SKM-1 treated with dmso at 0.1 percent for 144 hours (cell line): ENCODE measurements around the gene ZCCHC7.

Source experiments
- DNase-seq: peaks from one replicate; lab custom pipeline; 2025; ENCODE audit not compliant: unreplicated experiment; lab: John Stamatoyannopoulos, UW

Gene ZCCHC7

GRCh38 chr9:37370968-37371563 is 250.7 kb downstream of the ZCCHC7 start:
- peak; percentile 23 for DNase-seq

GRCh38 chr9:37371565-37372464 is 251.4 kb downstream of the ZCCHC7 start:
- no peak for DNase-seq

GRCh38 chr9:37372839-37373238 is 252.5 kb downstream of the ZCCHC7 start:
- DNase-seq, result no peak

DNA sequence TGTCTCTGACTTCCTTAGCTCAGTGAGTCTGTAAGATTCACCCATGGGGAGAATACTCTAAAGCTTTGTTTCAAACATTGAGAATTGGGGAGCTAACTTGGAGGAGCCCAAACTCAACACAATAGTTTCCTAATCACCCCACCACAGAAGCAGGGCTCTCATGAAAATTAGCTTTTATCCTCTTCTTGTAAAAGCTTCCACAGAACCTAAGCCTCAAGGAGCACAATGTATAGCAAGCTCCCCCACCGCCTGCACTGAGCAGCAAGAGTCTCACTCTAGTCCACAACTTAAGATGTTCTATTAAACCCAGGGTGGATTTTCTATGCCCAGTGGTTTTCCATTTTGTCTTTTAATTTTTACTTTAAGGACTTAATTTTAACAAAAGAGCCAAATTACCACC is 253.2 kb downstream of the ZCCHC7 start:
- DNase-seq, result no peak

- no peak for DNase-seq
These were observed 254.5 kb downstream of the ZCCHC7 start for GRCh38 chr9:37374892-37375291.

DNA sequence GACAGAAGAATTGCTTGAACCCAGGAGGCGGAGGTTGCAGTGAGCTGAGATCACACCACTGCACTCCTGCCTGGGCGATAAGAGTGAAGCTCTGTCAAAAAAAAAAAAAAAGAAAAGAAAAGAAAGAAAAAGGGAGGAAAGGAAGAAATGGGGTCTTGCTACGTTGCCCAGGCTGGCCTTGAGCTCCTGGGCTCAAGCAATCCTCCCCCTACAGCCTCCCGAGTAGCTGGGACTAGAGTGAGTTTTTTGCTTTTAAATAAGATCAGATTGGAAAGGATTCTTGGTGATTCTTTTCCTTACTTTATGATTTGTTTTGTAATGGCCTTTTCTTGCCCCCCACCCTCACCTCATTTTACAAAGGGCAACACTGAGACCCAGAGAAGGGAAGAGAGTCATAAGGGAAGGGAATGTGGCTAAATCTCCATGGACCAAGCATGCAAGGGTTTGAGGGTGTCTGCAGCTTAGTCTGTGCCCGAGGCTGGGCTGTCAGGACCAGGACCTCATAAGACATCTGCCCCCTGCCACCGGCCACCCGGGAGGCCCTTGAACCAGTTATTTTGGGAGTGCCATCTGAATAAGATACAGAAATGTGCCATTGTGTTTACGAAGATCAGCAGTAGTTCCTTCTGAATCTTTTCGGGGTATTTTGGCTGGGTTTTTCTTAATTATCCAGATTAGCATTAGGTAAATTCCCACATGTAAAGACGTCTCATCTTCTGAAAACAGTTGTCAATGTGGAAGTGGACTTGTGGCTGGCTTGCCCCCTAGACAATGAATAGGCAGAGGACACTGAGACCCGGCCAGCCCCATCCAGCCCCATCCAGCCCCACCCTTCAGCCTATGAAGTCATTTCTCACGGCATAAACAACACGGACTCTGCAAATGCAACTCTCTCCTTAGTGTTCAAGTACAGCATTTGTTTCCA is 257.6 kb downstream of the ZCCHC7 start:
- DNase-seq, result no peak

DNA sequence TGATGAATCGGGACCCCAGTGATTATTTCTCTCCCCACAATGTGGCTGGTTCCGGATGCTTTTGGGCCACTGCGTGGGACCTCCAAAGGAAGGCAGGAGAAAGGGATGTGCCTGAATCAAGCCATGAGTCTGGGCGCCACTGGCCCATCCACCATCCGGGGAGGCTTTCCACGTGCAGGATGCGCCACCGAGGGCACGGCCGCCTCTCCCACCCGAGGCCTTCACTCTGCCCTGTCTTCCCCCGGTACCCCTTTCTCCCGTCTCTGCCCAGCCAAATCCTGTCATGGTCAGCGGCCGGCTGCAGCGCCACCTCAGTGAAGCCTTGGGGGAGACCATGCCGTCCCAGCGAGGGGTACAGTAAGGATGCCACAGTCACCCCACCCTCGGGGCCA is 258.2 kb downstream of the ZCCHC7 start:
- no peak for DNase-seq

GRCh38 chr9:37379835-37380234 is 259.5 kb downstream of the ZCCHC7 start:
- no peak for DNase-seq

- DNase-seq, result no peak
These were observed 260.2 kb downstream of the ZCCHC7 start for GRCh38 chr9:37380570-37380969.

- no peak for DNase-seq
These were observed 260.8 kb downstream of the ZCCHC7 start for GRCh38 chr9:37381094-37381741.

DNA sequence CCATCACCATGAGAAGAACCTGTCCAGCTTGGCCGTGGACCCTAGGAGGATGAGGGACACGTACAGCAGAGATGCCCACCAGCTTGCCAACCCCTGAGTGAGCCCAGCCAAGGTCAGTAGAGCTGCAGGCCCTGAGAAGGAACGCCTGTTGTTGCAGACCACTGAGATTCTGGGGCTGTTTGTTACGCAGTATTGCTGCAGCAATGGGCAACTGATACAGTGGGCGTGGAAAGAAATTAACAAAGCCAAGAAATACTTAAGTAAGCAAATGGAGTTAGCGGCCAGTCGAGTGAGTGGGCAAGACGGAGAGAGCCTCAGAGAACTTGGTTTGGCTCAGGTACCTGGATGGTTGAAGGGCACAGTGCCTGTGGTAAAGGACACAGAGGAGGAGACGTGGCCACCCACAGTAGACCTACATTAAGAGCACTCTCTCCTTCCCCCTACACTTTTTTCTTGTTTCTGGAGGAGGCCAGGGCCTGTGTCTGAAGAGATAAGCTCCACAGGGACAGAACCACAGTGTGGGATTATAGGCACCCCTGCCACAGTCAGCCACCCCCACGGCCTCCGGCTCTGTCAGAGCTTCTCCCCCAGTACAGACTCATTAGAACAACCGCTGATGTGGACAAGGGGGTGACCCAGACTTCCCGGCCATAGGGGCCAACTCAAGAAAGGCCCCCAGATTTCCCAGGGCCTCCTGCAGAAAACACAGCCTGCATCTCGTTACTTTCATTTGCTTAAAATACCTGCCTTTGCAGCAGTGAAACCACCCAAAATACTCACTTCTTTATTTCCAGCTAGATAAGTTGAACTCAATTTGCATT is 262.0 kb downstream of the ZCCHC7 start:
- no peak for DNase-seq

DNA sequence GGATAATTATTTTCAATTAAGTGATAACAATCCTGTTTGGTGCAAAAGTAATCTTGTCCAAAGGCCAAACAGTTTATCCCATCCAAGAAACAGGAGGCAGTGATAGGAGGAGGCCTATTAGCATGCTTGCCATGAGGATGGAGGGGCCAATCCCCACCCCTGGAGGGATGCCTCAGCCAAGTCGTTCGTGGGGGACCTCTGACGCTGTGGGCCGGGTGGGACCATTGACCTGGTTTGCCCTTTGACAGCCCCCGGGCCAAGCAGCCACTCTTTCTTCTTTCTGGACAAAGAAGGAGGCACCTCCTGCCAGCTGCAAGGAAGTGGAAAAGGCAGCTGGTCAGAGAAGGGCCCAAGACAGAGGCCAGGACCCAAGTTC is 262.6 kb downstream of the ZCCHC7 start:
- no peak for DNase-seq

- DNase-seq, result no peak
These were observed 263.0 kb downstream of the ZCCHC7 start for GRCh38 chr9:37383393-37383792.

DNA sequence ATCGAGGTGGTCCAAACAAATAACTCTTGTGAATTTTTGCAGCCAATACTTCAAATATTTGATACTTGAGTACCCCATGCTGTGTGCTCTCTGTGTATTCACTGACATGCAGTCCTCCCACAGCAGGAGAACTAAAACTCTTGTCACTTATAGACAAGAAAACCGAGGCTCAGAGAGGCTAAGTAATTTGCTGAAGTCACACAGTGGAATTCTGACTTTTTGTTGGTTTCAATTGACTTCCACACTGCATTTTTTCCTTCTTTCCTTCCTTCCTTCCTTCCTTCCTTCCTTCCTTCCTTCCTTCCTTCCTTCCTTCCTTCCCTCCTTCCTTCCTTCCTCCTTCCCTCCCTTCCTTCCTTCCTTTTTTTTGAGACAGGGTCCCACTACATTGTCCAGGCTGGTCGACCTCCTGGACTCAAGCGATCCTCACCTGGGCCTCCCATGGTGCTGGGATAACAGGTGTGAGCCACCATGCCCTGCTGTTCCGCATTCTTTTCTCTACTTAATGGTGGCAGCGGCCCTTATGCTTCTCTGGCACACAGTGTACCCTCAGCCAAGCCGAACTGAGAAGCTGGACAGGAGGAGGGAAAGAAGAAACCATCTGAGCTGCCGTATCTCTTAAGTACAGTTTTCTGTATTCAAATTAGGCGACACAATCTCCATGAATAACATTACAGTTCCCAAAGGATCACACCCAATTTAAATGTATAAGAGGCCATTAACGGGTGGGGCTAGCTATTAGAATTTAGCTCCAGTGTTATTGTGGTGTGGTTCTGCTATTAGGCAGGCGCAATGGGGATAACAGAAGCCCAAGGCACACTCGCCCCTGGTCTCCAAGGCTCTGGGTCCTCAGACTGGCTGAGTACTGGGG is 263.7 kb downstream of the ZCCHC7 start:
- DNase-seq, result no peak

- no peak for DNase-seq
These were observed 264.9 kb downstream of the ZCCHC7 start for GRCh38 chr9:37385286-37385685.

- no peak for DNase-seq
These were observed 266.6 kb downstream of the ZCCHC7 start for GRCh38 chr9:37386988-37387387.

- DNase-seq, result no peak
These were observed 270.4 kb downstream of the ZCCHC7 start for GRCh38 chr9:37390759-37391158.

GRCh38 chr9:37392272-37392671 is 271.9 kb downstream of the ZCCHC7 start:
- DNase-seq, result no peak

GRCh38 chr9:37395229-37395628 is 274.9 kb downstream of the ZCCHC7 start:
- no peak for DNase-seq
